HG02981 (cell line): ENCODE results near the gene ZNF717.
"Not testable (repeated sequence)": the region's sequence is repeated elsewhere in the genome, so short reads cannot be mapped to it uniquely, and the experiment has no call there.

ENCODE experiments used
- ATAC-seq: cut with Tn5 transposase; IDR thresholded peaks from one replicate; pipeline ENCODE4 v1.9.1; 2021; ENCODE audit warnings: mild to moderate bottlenecking, moderate library complexity; ENCODE audit not compliant: unreplicated experiment

ZNF717 gene

DNA sequence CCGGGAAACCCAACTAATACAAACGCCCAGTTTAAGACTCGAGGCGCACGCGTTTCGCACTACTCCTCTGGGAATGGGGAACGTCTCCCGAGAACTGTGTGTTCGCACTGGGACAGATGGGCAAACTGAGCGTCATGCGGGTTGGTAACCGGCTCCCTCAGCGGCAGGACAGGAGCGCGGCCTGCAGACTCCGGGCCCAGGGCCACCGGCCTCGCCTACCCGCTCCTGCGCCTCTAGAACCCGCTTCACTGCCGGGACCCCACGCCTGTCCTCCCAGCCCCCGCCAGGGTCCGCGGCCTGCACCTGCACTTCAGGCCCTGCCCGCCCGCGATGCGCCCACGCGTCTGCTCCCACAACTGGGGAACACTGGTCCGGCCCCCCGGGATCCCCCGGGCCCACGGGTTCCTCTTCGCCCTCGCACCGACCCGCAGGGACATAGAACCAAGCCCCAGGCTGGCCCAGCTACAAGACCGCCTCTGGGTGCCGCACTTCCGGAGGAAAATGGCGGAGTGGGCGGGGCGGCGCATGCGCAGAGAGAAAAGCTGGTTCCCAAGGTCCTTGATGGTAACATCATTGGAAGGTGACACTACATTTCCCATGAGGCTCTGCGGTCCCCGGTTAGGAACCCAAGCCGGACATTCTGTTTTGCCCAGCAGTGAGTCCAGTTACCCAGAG lies at the start of gene ZNF717:
Gene ZNF717, minus strand, starts transcription at position 469 of the 675 bp plus-strand sequence. CDS start 2,187 bp downstream, outside the sequence.
- not testable (repeated sequence) for ATAC-seq

- ATAC-seq: not testable (repeated sequence)
Measured at GRCh38 chr3:75831076-75831475, 45.7 kb upstream of the ZNF717 start.

DNA sequence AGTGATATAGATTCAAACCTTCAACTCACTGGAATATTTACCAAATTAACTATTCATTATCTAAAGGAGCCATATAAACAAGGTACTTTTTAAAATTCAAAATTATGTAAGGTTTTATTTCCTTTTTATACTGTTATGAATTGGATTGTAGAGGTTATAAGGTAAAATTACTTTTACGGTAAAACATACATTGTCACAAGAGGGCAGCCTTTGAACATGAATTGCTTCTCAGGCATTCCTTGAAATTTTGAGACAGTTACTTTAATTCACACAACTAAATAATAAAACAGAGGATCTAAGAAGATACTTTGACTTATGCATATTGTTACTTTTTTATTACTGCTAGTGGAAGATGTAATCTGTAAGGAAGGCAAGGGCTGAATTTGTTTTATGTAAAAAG lies 32.7 kb upstream of the ZNF717 start:
- not testable (repeated sequence) for ATAC-seq

GRCh38 chr3:75816287-75817180 lies 31.2 kb upstream of the ZNF717 start:
- ATAC-seq: not testable (repeated sequence)

- no peak for ATAC-seq
Measured at GRCh38 chr3:75814797-75815196, 29.4 kb upstream of the ZNF717 start.

GRCh38 chr3:75782506-75782905 lies 2.8 kb downstream of the ZNF717 start:
- no peak for ATAC-seq

GRCh38 chr3:75781079-75781745 lies 4.1 kb downstream of the ZNF717 start:
- ATAC-seq: no peak

GRCh38 chr3:75777742-75778141 lies 7.6 kb downstream of the ZNF717 start:
- ATAC-seq: not testable (repeated sequence)

DNA sequence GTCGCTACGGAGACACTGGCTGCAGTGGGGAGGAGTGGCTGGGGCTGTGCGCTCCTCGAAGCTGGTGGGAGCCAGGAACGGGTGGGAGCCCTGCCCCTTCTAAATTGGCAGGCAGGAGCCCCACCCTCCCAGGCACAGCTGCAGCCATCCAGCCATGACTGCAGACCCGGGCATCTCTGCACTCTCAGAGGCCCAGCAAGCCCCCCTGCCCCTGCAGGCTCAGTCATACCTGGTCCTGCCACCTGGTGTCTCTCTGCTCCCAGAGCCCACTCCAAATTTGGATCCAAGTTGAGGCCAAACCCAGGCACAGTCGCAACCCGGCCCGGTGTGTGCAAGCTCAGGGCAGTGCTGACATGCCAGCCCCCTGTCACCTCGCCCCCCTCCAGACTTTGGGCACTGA lies 13.7 kb downstream of the ZNF717 start:
- not testable (repeated sequence) for ATAC-seq

DNA sequence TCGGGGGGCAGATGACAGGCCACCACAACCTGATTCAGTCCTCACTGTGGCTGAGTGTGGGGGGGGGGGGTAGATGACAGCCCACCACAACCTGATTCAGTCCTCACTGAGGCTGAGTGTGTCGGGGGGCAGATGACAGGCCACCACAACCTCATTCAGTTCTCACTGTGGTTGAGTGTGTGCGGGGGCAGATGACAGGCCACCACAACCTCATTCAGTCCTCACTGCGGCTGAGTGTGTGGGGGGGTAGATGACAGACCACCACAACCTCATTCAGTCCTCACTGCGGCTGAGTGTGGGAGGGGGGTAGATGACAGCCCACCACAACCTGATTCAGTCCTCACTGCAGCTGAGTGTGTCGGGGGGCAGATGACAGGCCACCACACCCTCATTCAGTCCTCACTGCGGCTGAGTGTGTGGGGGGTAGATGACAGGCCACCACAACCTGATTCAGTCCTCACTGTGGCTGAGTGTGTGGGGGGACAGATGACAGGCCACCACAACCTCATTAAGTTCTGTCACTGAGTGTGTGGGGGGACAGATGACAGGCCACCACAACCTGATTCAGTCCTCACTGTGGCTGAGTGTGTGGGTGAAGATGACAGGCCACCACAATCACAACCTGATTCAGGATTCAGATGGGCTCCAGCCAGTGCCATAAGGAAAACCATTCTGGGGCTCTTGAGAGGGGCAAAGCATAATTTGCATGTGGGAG lies 16.9 kb downstream of the ZNF717 start:
- ATAC-seq: no peak

GRCh38 chr3:75737831-75738493 lies 47.4 kb downstream of the ZNF717 start:
- ATAC-seq: no peak

GRCh38 chr3:75727985-75728384 lies 57.4 kb downstream of the ZNF717 start:
- no peak for ATAC-seq

- no peak for ATAC-seq
Measured at GRCh38 chr3:75692061-75692460, 93.3 kb downstream of the ZNF717 start.

GRCh38 chr3:75687323-75687722 lies 98.0 kb downstream of the ZNF717 start:
- no peak for ATAC-seq
